T-cell (primary cell): ENCODE measurements around the gene TNS1. TPM values are rescaled to one million over a fixed set of nuclear protein-coding genes. Genes with fewer than 3 reads are reported as not detected.

Experiments used
- ATAC-seq, 4 experiments: fragments of 200-7000 bp in 3 of 4; fragments of 150-1000 bp in 1 of 4; cut with Tn5 transposase; replicated peaks in 1 of 4; 1 replicate in 3 of 4; 2 replicates in 1 of 4; pipeline ENCODE4 v1.10.0; 2021; ENCODE audit warnings: moderate library complexity in 3 of 4, mild to moderate bottlenecking in 2 of 4, moderate number of reproducible peaks in 1 of 4
- CTCF ChIA-PET, 2 donors: fragments of 300-600 bp; sonication (Branson Sonifier 250); formaldehyde crosslinking; loops; one replicate each; lab custom pipeline; 2022; ENCODE audit warnings: antibody characterized with exemption in 2 of 2; lab: Charles Lee
- POLR2A ChIA-PET, 2 donors: fragments of 300-600 bp; sonication (Branson Sonifier 250); formaldehyde crosslinking; loops; one replicate each; lab custom pipeline; 2022; ENCODE audit warnings: antibody characterized with exemption in 2 of 2; lab: Charles Lee
- DNase-seq, 35 experiments: peaks; one replicate each; pipeline versions ENCODE4 v3.0.0 to v3.0.0-alpha.2; 2013 to 2023
- H3K27ac ChIP-seq: one replicate; pipeline ENCODE4 v1.5.1; 2013; ENCODE audit warnings: low read length
- H3K27me3 ChIP-seq, 2 experiments: replicated peaks in 1 of 2; 1 replicate in 1 of 2; 2 replicates in 1 of 2; pipeline versions ENCODE4 v1.6.1 to v1.7.0; 2013; ENCODE audit warnings: low read length in 1 of 2, mixed read lengths in 1 of 2; ENCODE audit not compliant: control insufficient read depth in 2 of 2, insufficient read depth in 2 of 2; ENCODE audit errors: extremely low read depth in 1 of 2
- H3K36me3 ChIP-seq, 2 donors: 1 replicate in 1 of 2; 2 replicates in 1 of 2; pipeline versions ENCODE4 v1.6.1 to v1.7.0; 2013; ENCODE audit warnings: low read length in 1 of 2; ENCODE audit not compliant: control insufficient read depth in 2 of 2, insufficient read depth in 1 of 2; ENCODE audit errors: extremely low read depth in 1 of 2
- H3K4me1 ChIP-seq, 2 experiments: 1 replicate in 1 of 2; 2 replicates in 1 of 2; pipeline versions ENCODE4 v1.6.1 to v1.7.0; 2013; ENCODE audit warnings: low read length in 2 of 2, mixed read lengths in 1 of 2; ENCODE audit not compliant: insufficient read depth in 2 of 2, control insufficient read depth in 1 of 2; ENCODE audit errors: extremely low read depth in 1 of 2
- H3K4me3 ChIP-seq, 2 donors: 1 replicate in 1 of 2; 2 replicates in 1 of 2; pipeline versions ENCODE4 v1.5.1 to v1.7.0; 2013; ENCODE audit warnings: mild to moderate bottlenecking in 2 of 2, low read length in 1 of 2, moderate library complexity in 1 of 2; ENCODE audit not compliant: control insufficient read depth in 1 of 2; ENCODE audit errors: extremely low read depth in 1 of 2
- H3K9me3 ChIP-seq: 2 replicates; pipeline ENCODE4 v1.7.0; 2013
- H3K27ac Mint-ChIP-seq, 2 donors: one replicate each; pipeline ENCODE4 v1.8.0; 2020 to 2021; ENCODE audit warnings: mild to moderate bottlenecking in 2 of 2, mixed read lengths in 2 of 2
- H3K27me3 Mint-ChIP-seq, 2 donors: one replicate each; pipeline ENCODE4 v1.8.0; 2021 to 2022; ENCODE audit warnings: mixed read lengths in 2 of 2
- H3K36me3 Mint-ChIP-seq: one replicate; pipeline ENCODE4 v1.8.0; 2021; ENCODE audit warnings: mixed read lengths
- H3K4me1 Mint-ChIP-seq, 3 donors: one replicate each; pipeline ENCODE4 v1.8.0; 2020 to 2022; ENCODE audit warnings: mixed read lengths in 3 of 3, mild to moderate bottlenecking in 1 of 3
- H3K4me3 Mint-ChIP-seq, 3 donors: one replicate each; pipeline ENCODE4 v1.8.0; 2020 to 2022; ENCODE audit warnings: mild to moderate bottlenecking in 3 of 3, mixed read lengths in 3 of 3, moderate library complexity in 3 of 3
- H3K9me3 Mint-ChIP-seq, 3 donors: one replicate each; pipeline ENCODE4 v1.8.0; 2020 to 2022; ENCODE audit warnings: mixed read lengths in 3 of 3
- WGBS: methylation state at CpG from one replicate; pipeline ENCODE4 v1.1.5; 2013; ENCODE audit warnings: missing lambda C conversion rate; ENCODE audit not compliant: insufficient coverage; 5-methylcytosine and 5-hydroxymethylcytosine counted together
- total RNA-seq, 35 experiments: library from RNA in 6 of 35; stranded (reverse) in 6 of 35; fragments of 120-200 nt in 1 of 35; gene quantifications; one replicate each; pipeline versions ENCODE4 v1.2.1 to v1.2.4 and lab custom pipeline; 2013 to 2026

TNS1 gene
- total RNA-seq, 5 donors from 2014 or later (not counting 1 experiment from before 2014, with no cell fraction given): 0.28 to 2.1 (median 1.3) TPM

DNA sequence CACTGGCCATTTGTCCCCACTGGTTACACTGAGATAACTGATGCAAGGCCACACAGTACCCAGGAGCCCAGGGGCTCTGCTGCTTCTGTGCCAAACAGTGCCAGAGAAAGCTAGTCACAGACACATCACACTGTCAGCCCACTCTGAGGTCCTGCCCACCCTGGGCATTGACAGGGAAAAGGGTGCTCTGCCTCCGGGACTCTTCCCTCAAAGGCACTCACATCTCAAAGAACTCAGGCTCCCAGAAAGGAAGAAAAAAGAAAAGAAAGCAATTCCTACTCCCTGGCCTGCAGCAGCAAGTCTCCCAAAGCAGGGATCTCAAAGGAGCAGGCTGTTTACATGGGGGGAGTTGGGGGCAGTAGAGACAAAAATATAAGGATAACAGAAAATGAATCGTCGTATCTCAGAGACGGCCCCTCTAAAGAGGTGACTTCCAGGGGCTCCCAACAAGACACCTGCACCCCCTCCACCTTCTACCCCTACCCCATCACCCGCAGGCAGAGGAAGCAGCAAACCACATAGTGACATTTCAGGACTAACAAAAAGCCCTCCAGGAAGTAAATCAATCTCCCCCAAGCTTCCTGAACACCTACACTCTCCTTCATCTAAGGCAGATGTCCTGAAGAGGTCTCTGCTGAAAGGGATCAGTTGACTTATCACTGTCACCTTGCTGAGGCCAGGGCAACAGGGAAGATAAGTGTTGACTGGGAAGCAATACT lies 247.6 kb downstream of the TNS1 start:
- Histone ChIP-seq H3K36me3 (no peaks in the 10 kb centered on the region), H3K4me1 (peaks cover 21 to 22% of the 10 kb centered on the region in 2 experiments), H3K27ac (no peak overlapping the region), H3K27me3 (peaks cover 0 to 19% of the 10 kb centered on the region in 2 experiments), H3K9me3 (no peaks in the 10 kb centered on the region), H3K4me3 (no peak overlapping the region)
- ChIA-PET CTCF (interaction anchor here in 1 of 2 donors (0.6 to 1.1 kb wide), 2 partner anchors 32 to 1135 kb away, joined by 3 read pairs; no protein-coding TSS in a partner anchor), POLR2A (no interaction called here)
- H3K9me3 Mint-ChIP-seq: no peaks in the 10 kb centered on the region
- no peaks in the 10 kb centered on the region for H3K36me3 Mint-ChIP-seq
- no peak overlapping the region for H3K27ac Mint-ChIP-seq
- H3K4me1 Mint-ChIP-seq: peaks cover 20 to 30% (median 25%) of the 10 kb centered on the region in 3 donors
- peak overlapping the region in 1 of 3 donors; percentile 54 for H3K4me3 Mint-ChIP-seq
- peaks cover 1 to 13% of the 10 kb centered on the region in 2 donors for H3K27me3 Mint-ChIP-seq
- no CpG with 5 or more reads among the region's 5 CpGs for WGBS
- DNase-seq: no peak
- peak in 1 of 4 experiments; percentile 18 for ATAC-seq

DNA sequence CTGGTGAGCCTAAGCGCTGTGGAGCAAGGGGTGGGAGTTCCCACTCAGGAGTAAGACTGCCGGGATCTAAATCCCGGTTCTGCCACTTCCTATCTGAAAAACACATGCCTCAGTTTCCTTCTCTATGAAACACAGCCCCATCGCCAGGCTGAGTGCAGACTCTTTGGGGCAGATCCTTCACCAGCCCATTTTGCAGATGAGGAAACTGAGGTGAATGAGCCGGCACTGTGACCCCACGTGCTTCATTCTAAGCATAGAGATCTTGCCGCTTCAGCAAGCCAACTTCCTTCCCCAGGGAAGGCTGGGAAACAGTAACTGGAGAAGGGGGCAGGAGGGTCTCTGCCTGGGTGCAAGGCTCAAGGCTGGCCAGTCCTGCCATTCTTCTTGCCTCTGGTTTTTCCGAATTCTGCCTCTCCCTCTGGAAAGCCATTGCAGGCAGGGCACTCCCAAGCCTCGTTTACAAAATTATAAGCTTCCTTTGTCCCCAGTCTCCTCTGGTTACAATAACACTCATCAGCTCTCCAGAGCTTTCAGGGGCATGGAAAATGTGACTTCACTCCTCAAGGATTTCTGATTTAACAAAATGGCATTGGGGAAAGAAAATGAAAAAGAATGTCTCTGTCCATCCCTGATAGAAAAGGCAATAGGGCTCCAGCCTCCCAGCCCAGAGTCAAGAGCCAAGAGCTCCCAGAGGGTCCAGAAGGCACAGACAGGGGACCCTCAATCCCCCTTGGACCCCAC lies 249.2 kb downstream of the TNS1 start:
- Mint-ChIP-seq H3K27ac (no peak overlapping the region), H3K9me3 (no peaks in the 10 kb centered on the region), H3K36me3 (no peaks in the 10 kb centered on the region), H3K4me3 (no peak overlapping the region), H3K27me3 (peaks cover 5 to 13% of the 10 kb centered on the region in 2 donors), H3K4me1 (peaks cover 20 to 30% (median 25%) of the 10 kb centered on the region in 3 donors)
- CTCF ChIA-PET: interaction anchor here in 1 of 2 donors (1.5 kb wide), 1 partner anchor 41 kb away, joined by 4 read pairs; no protein-coding TSS in a partner anchor
- H3K27ac ChIP-seq: no peak overlapping the region
- no peak overlapping the region for H3K4me3 ChIP-seq
- H3K36me3 ChIP-seq: no peaks in the 10 kb centered on the region
- ATAC-seq: no peak
- H3K27me3 ChIP-seq: peaks cover 0 to 19% of the 10 kb centered on the region in 2 experiments
- no peaks in the 10 kb centered on the region for H3K9me3 ChIP-seq
- POLR2A ChIA-PET: no interaction called here
- 81% methylated on average over 5 of the region's 9 CpGs for WGBS
- H3K4me1 ChIP-seq: peaks cover 21 to 22% of the 10 kb centered on the region in 2 experiments
- DNase-seq: no peak

DNA sequence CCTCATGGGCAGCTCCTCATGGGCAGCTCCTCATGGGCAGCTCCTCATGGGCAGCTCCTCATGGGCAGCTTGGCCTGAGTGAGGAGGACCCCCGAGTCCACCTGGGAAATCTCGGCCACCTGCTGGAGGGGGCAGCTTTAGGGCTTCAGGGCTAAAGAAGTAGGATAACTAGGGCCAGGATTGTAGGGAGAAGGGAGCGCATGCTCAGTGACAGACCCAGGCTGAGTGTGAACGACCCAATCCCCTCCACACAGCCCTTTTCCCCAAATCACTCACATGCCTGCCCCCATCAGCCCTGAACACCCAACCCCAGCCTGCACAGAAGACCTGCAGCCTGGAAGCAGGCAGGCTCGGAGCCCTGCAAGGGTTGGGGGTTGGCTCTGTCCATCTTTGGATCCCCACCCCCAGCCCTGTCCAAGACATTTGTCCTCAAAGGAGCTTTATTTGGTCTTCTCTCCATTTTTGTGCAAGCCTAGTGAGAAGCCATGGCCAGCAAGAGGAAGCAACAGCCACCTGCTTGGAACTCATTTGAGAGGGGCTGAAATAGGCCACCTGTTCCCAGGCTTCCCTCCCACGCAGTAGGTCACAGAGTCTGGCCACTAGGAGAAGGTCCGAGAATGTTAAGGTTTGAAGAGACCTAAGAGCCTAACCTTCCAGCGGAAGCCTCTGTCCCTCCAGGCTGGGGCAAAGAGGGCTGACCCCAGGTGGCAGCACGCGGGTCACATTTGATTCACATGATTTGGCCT lies 249.9 kb downstream of the TNS1 start:
- peaks cover 5 to 13% of the 10 kb centered on the region in 2 donors for H3K27me3 Mint-ChIP-seq
- H3K36me3 Mint-ChIP-seq: no peaks in the 10 kb centered on the region
- no peak for DNase-seq
- no peaks in the 10 kb centered on the region for H3K36me3 ChIP-seq
- ChIA-PET CTCF (interaction anchor here in 1 of 2 donors (0.6 to 1.5 kb wide), 2 partner anchors 40 to 1074 kb away, joined by 3 to 4 read pairs; no protein-coding TSS in a partner anchor), POLR2A (no interaction called here)
- H3K27ac Mint-ChIP-seq: no peak overlapping the region
- H3K4me1 Mint-ChIP-seq: peaks cover 20 to 30% (median 25%) of the 10 kb centered on the region in 3 donors
- no peak overlapping the region for H3K4me3 Mint-ChIP-seq
- ATAC-seq: no peak
- H3K4me3 ChIP-seq: no peak overlapping the region
- no peak overlapping the region for H3K27ac ChIP-seq
- H3K9me3 Mint-ChIP-seq: no peaks in the 10 kb centered on the region
- H3K9me3 ChIP-seq: no peaks in the 10 kb centered on the region
- H3K4me1 ChIP-seq: peaks cover 21 to 22% of the 10 kb centered on the region in 2 experiments
- 89% methylated on average over 7 of the region's 10 CpGs for WGBS
- H3K27me3 ChIP-seq: peaks cover 0 to 19% of the 10 kb centered on the region in 2 experiments

GRCh38 chr2:217751952-217752351 lies 250.8 kb downstream of the TNS1 start:
- H3K27ac ChIP-seq: no peak overlapping the region
- no peak overlapping the region for H3K4me3 ChIP-seq
- ChIA-PET POLR2A (no interaction called here), CTCF (interaction anchor here in 1 of 2 donors (0.6 kb wide), 1 partner anchor 1073 kb away, joined by 3 read pairs; no protein-coding TSS in a partner anchor)
- no peaks in the 10 kb centered on the region for H3K9me3 Mint-ChIP-seq
- no peaks in the 10 kb centered on the region for H3K9me3 ChIP-seq
- no peak overlapping the region for H3K27ac Mint-ChIP-seq
- H3K36me3 ChIP-seq: no peaks in the 10 kb centered on the region
- H3K27me3 Mint-ChIP-seq: peaks cover 5 to 7% of the 10 kb centered on the region in 2 donors
- DNase-seq (no peak), ATAC-seq (no peak)
- WGBS: no CpG with 5 or more reads among the region's 1 CpG
- no peak overlapping the region for H3K4me3 Mint-ChIP-seq
- peaks cover 0 to 18% of the 10 kb centered on the region in 2 experiments for H3K27me3 ChIP-seq
- H3K36me3 Mint-ChIP-seq: no peaks in the 10 kb centered on the region
- peaks cover 21 to 22% of the 10 kb centered on the region in 2 experiments for H3K4me1 ChIP-seq
- H3K4me1 Mint-ChIP-seq: peaks cover 18 to 29% (median 23%) of the 10 kb centered on the region in 3 donors

DNA sequence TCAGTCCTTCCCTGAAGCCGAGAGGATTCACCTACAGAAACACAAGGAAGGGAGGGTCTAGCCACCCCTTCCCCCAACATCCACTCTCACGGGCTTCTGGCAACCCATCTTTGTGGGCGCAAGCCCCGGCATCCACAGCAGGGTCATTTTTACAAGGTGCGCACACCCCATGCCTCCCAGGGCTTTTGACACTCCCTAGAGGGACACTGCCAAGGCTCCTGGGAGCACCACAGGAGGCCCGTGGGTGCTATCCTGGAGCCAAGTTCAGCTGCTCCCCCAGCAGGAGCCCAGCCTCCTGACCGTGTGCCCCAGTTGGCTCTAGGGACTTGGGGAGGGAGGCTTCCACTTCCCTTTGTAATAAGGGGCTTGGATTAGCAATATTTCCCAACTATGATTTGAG lies 251.6 kb downstream of the TNS1 start:
- H3K36me3 ChIP-seq: no peaks in the 10 kb centered on the region
- DNase-seq: no peak
- H3K27me3 Mint-ChIP-seq: peaks cover 5% of the 10 kb centered on the region in 2 donors
- H3K4me3 Mint-ChIP-seq: no peak overlapping the region
- H3K27ac ChIP-seq: no peak overlapping the region
- H3K4me1 ChIP-seq: peaks cover 15 to 17% of the 10 kb centered on the region in 2 experiments
- peaks cover 0 to 11% of the 10 kb centered on the region in 2 experiments for H3K27me3 ChIP-seq
- CTCF ChIA-PET: no interaction called here
- H3K36me3 Mint-ChIP-seq: no peaks in the 10 kb centered on the region
- H3K9me3 Mint-ChIP-seq: no peaks in the 10 kb centered on the region
- POLR2A ChIA-PET: no interaction called here
- H3K4me3 ChIP-seq: no peak overlapping the region
- 83% methylated on average over 4 of the region's 7 CpGs for WGBS
- peaks cover 12 to 24% (median 16%) of the 10 kb centered on the region in 3 donors for H3K4me1 Mint-ChIP-seq
- H3K9me3 ChIP-seq: no peaks in the 10 kb centered on the region
- ATAC-seq: no peak
- no peak overlapping the region for H3K27ac Mint-ChIP-seq
